SHP77 (cell line): ENCODE data around the gene PDAP1.
"Not testable (repeated sequence)": the region's sequence is repeated elsewhere in the genome, so short reads cannot be mapped to it uniquely, and the experiment has no call there.

Experiments used
- DNase-seq, 2 experiments: peaks; one replicate each; lab custom pipeline; 2025; lab: John Stamatoyannopoulos, UW

PDAP1 gene

GRCh38 chr7:99350641-99351040, 57.8 kb downstream of the PDAP1 start:
- DNase-seq: not testable (repeated sequence)
